K562 (cell line): ENCODE results near the gene CUEDC2. TPM values are rescaled to one million over a fixed set of nuclear protein-coding genes. Genes with fewer than 3 reads are reported as not detected.

ENCODE experiments used
- CSDE1 ChIP-seq, 2 experiments: fragments of 450-650 bp; IDR thresholded peaks; 2 replicates each; pipeline ENCODE4 v1.6.1; 2016; ENCODE audit warnings: mild to moderate bottlenecking in 1 of 2
- EWSR1 ChIP-seq: fragments of 450-650 bp; IDR thresholded peaks from 2 replicates; pipeline ENCODE4 v1.6.1; 2018; ENCODE audit warnings: borderline replicate concordance, mild to moderate bottlenecking, low read depth, moderate library complexity; ENCODE audit not compliant: partially characterized antibody
- HDAC2 ChIP-seq: fragments of 450-650 bp; IDR thresholded peaks from 2 replicates; pipeline ENCODE4 v1.6.1; 2016; ENCODE audit warnings: mild to moderate bottlenecking
- ILF3 ChIP-seq: fragments of 450-650 bp; IDR thresholded peaks from 2 replicates; pipeline ENCODE4 v1.6.1; 2018; ENCODE audit warnings: antibody characterized with exemption, mild to moderate bottlenecking, moderate library complexity, borderline replicate concordance
- MED1 ChIP-seq: sonication (generic); formaldehyde crosslinking; IDR thresholded peaks from 2 replicates; pipeline ENCODE4 v1.8.1; 2023; ENCODE audit warnings: missing genetic modification reagents, borderline replicate concordance
- MGA ChIP-seq: fragments of 450-650 bp; IDR thresholded peaks from 2 replicates; pipeline ENCODE4 v1.6.1; 2016; ENCODE audit warnings: mild to moderate bottlenecking, moderate library complexity
- MXI1 ChIP-seq: IDR thresholded peaks from 2 replicates; pipeline ENCODE4 v1.6.1; 2011; ENCODE audit warnings: low read depth, mild to moderate bottlenecking, improper control_type of control experiment, low read length
- SUPT5H ChIP-seq: fragments of 450-650 bp; IDR thresholded peaks from 2 replicates; pipeline ENCODE4 v1.6.1; 2016
- THAP12 ChIP-seq: fragments of 250-450 bp; sonication (Bioruptor Pico); IDR thresholded peaks from 2 replicates; pipeline ENCODE4 v1.9.0; 2021; ENCODE audit warnings: mild to moderate bottlenecking, inconsistent platforms
- TSC22D4 ChIP-seq: fragments of 450-650 bp; IDR thresholded peaks from 2 replicates; pipeline ENCODE4 v1.6.1; 2016; ENCODE audit warnings: missing genetic modification characterization, missing biosample characterization, control low read depth
- ZKSCAN3 ChIP-seq: fragments of 250-450 bp; sonication (Bioruptor Pico); IDR thresholded peaks from 2 replicates; pipeline ENCODE4 v1.4.0; 2020
- ZNF551 ChIP-seq: fragments of 250-450 bp; sonication (Bioruptor Pico); IDR thresholded peaks from 2 replicates; pipeline ENCODE4 v1.5.0; 2021; ENCODE audit warnings: mild to moderate bottlenecking, moderate library complexity
- ZNF740 ChIP-seq, 3 experiments: fragments of 200-800 bp in 1 of 3; sonication (Bioruptor generic) in 1 of 3; sonication (generic) in 1 of 3; formaldehyde crosslinking in 1 of 3; IDR thresholded peaks; 2 replicates each; pipeline versions ENCODE4 v1.6.1 to v1.8.0; 2016 to 2022; ENCODE audit warnings: mild to moderate bottlenecking in 2 of 3, missing compliant biosample characterization in 2 of 3, missing genetic modification characterization in 2 of 3, missing genetic modification reagents in 1 of 3
- polyA plus RNA-seq, 8 experiments: library from polyadenylated mRNA; depleted of rRNA in 4 of 8; stranded (reverse) in 5 of 8; unstranded in 3 of 8; fragments of >200 nt; fragmentation: Nextera tagmentation in 2 of 8; fragmentation: Illumina TruSeq in 1 of 8; extraction: Ambion mirVana in 2 of 8; extraction: Trizol in 1 of 8; gene quantifications; 2 replicates each; pipeline versions ENCODE4 v1.2.1 to v1.2.3, GENCODE V29; 2011 to 2014; ENCODE audit warnings: inconsistent platforms in 1 of 8, missing spikeins in 1 of 8
- total RNA-seq, 7 experiments: library from RNA; depleted of rRNA in 6 of 7; stranded (reverse); fragments of >200 nt in 6 of 7; fragmentation: Illumina TruSeq in 2 of 7; extraction: Trizol in 2 of 7; gene quantifications; 2 replicates each; pipeline versions ENCODE4 v1.2.1 to v1.2.3, GENCODE V29; 2011 to 2021; ENCODE audit warnings: low replicate concordance in 1 of 7

The CUEDC2 gene
- total and polyA plus RNA-seq, 9 of the 15 experiments (the other 6 are each of a cell fraction or from before 2014, with no cell fraction given): 8.5 to 48.9 (median 27.4) TPM

- TF ChIP-seq CSDE1 (IDR thresholded peaks at IDR 0.05) (no peak), MGA (peak; percentile 11; the same call in 1 of the 2 replicates), ZKSCAN3 (CRISPR knock-in tag) (no peak), TSC22D4 (tag) (no peak), MED1 (CRISPR knock-in tag) (no peak), ZNF740 (CRISPR knock-in tag; IDR thresholded peaks at IDR 0.05) (no peak), ZNF740 (tag; IDR thresholded peaks at IDR 0.05) (no peak), HDAC2 (no peak), ILF3 (no peak), MXI1 (no peak), ZNF551 (no peak), EWSR1 (no peak), SUPT5H (0 out of 2 replicates have a peak, but pooled peaks have one; percentile 68), THAP12 (CRISPR knock-in tag) (no peak)
These were observed 17.1 kb upstream of the CUEDC2 start (continued) for GRCh38 chr10:102449321-102450123.
